Measurements from ENCODE around the gene RASA3.
"Not testable (repeated sequence)": the region's sequence is repeated elsewhere in the genome, so short reads cannot be mapped to it uniquely, and the experiment has no call there.

RASA3 gene

GRCh38 chr13:114132419-114133121, at the start of gene RASA3:
RASA3 (minus strand) TSS chr13:114132623; CDS start chr13:114132489, 134 bp downstream.
- FAIRE-seq: no peak

GRCh38 chr13:114179087-114179658, 46.8 kb upstream of the RASA3 start, which contains the start of gene CFAP97D2:
CFAP97D2 (plus strand) TSS chr13:114179257; CDS start chr13:114179331, 74 bp downstream.
- no peak for FAIRE-seq

GRCh38 chr13:114177245-114178010, 45.0 kb upstream of the RASA3 start:
- no peak for FAIRE-seq

- not testable (repeated sequence) for FAIRE-seq
Measured at GRCh38 chr13:114176359-114176902, 44.0 kb upstream of the RASA3 start.

GRCh38 chr13:114174529-114174961, 42.1 kb upstream of the RASA3 start:
- FAIRE-seq: no peak

GRCh38 chr13:114173745-114174144, 41.3 kb upstream of the RASA3 start:
- no peak for FAIRE-seq

- FAIRE-seq: no peak
Measured at GRCh38 chr13:114173272-114173671, 40.8 kb upstream of the RASA3 start.

GRCh38 chr13:114167885-114168284, 35.5 kb upstream of the RASA3 start:
- FAIRE-seq: no peak

- FAIRE-seq: no peak
Measured at GRCh38 chr13:114167426-114167825, 35.0 kb upstream of the RASA3 start.

- no peak for FAIRE-seq
Measured at GRCh38 chr13:114166381-114167131, 34.1 kb upstream of the RASA3 start.

GRCh38 chr13:114164681-114165429, 32.4 kb upstream of the RASA3 start:
- FAIRE-seq: no peak

GRCh38 chr13:114164053-114164452, 31.6 kb upstream of the RASA3 start:
- no peak for FAIRE-seq

- no peak for FAIRE-seq
Measured at GRCh38 chr13:114162533-114162922, 30.1 kb upstream of the RASA3 start.

- FAIRE-seq: no peak
Measured at GRCh38 chr13:114161644-114162532, 29.5 kb upstream of the RASA3 start.

GRCh38 chr13:114161028-114161556, 28.7 kb upstream of the RASA3 start:
- no peak for FAIRE-seq

GRCh38 chr13:114158869-114159666, 26.6 kb upstream of the RASA3 start:
- FAIRE-seq: not testable (repeated sequence)

GRCh38 chr13:114157869-114158495, 25.6 kb upstream of the RASA3 start:
- no peak for FAIRE-seq

GRCh38 chr13:114155926-114156883, 23.8 kb upstream of the RASA3 start:
- no peak for FAIRE-seq
